Activated CD8-positive, alpha-beta T cell treated with anti-CD3 and anti-CD28 coated beads for 36 hours (primary cell): ENCODE data around the gene ENPP6. TPM values are rescaled to one million over a fixed set of nuclear protein-coding genes. Genes with fewer than 3 reads are reported as not detected.

Experiments
- ATAC-seq: fragments of 200-7000 bp; cut with Tn5 transposase; one replicate; pipeline ENCODE4 v1.10.0; 2021; ENCODE audit warnings: mild to moderate bottlenecking, moderate library complexity
- CTCF ChIA-PET: fragments of 350-600 bp; sonication (Branson Sonifier 250); formaldehyde crosslinking; loops from one replicate; lab custom pipeline; 2021; ENCODE audit warnings: antibody characterized with exemption; lab: Charles Lee
- POLR2A ChIA-PET: fragments of 350-600 bp; sonication (Branson Sonifier 250); formaldehyde crosslinking; loops from one replicate; lab custom pipeline; 2021; ENCODE audit warnings: antibody characterized with exemption; lab: Charles Lee
- DNase-seq: peaks from one replicate; pipeline ENCODE4 v3.0.0-alpha.2; 2020
- H3K27ac Mint-ChIP-seq: one replicate; pipeline ENCODE4 v1.8.0; 2021; ENCODE audit warnings: mild to moderate bottlenecking, mixed read lengths
- H3K27me3 Mint-ChIP-seq: one replicate; pipeline ENCODE4 v1.8.0; 2021; ENCODE audit warnings: mixed read lengths
- H3K36me3 Mint-ChIP-seq: one replicate; pipeline ENCODE4 v1.8.0; 2021; ENCODE audit warnings: low read depth, mixed read lengths
- H3K4me1 Mint-ChIP-seq: one replicate; pipeline ENCODE4 v1.8.0; 2021; ENCODE audit warnings: low read depth, mixed read lengths
- H3K4me3 Mint-ChIP-seq: one replicate; pipeline ENCODE4 v1.8.0; 2021; ENCODE audit warnings: mild to moderate bottlenecking, moderate library complexity, mixed read lengths
- H3K9me3 Mint-ChIP-seq: one replicate; pipeline ENCODE4 v1.8.0; 2021; ENCODE audit warnings: mixed read lengths
- CTCF ChIP-seq: fragments of 200-600 bp; IDR thresholded peaks from one replicate; pipeline ENCODE4 v1.8.0; 2022; ENCODE audit warnings: antibody characterized with exemption, mild to moderate bottlenecking
- intact Hi-C: fragments of 100-400 bp; cut with micrococcal nuclease; formaldehyde crosslinking; loops from one replicate; pipeline ENCODE4 v1.10.0; 2022
- total RNA-seq, 2 experiments: library from RNA; stranded (reverse); gene quantifications; one replicate each; pipeline ENCODE4 v1.2.3, GENCODE V29; 2021

Gene ENPP6
- total RNA-seq, 2 experiments from 2014 or later, result 0.27 to 0.40 TPM

DNA sequence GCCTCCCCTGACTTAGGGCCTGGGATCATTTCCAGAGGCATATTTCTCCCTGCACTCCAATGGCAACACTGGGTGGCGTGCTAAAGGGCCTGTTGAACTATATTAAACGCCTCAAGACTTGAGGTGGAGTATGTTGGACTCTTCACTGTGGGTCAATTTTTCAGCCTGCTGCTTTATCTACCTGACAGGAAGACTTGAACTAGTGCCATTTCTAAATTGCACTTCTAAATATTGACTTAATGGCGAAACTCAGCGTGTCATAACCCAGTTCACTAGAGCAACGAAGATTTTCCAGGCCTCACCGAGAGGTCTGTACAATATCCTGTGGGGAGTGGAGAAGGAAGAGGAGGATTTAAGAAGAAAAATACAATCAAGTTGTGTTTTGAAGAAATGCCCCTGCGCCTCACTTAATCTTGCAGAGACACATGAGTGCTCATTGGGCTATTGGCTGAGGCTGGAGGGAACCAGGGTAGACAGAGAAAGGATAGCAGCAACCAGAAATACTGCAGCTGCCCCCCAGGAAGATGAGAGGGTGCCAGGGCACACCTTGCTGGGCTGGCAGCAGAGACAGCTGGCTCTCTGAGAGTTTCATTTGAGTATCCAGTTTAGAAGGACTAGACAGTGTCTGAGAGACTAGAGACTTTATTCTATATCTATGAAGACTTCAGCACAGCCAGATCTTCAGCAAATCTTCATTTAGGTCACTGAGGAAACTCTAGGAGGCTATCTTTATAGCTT, 67.4 kb downstream of the ENPP6 start:
- no peak overlapping the region for H3K27ac Mint-ChIP-seq
- POLR2A ChIA-PET, result no interaction called here
- intact Hi-C loops, result no loop called here

GRCh38 chr4:184148738-184149637, 68.7 kb downstream of the ENPP6 start:
- Mint-ChIP-seq H3K4me3 (no peak overlapping the region), H3K27ac (no peak overlapping the region), H3K27me3 (peaks cover 5% of the 10 kb centered on the region), H3K36me3 (no peaks in the 10 kb centered on the region), H3K9me3 (no peaks in the 10 kb centered on the region), H3K4me1 (no peaks in the 10 kb centered on the region)
- no peak for ATAC-seq
- no peak for TF ChIP-seq CTCF
- no peak for DNase-seq
- intact Hi-C loops, result no loop called here
- POLR2A ChIA-PET, result interaction anchor here (1.0 kb wide), 1 partner anchor 88 kb away, joined by 4 read pairs; no protein-coding TSS in a partner anchor
- CTCF ChIA-PET, result no interaction called here

More for the DNA sequence above, 67.4 kb downstream of the ENPP6 start:
- DNase-seq (no peak), ATAC-seq (no peak)
- Mint-ChIP-seq H3K36me3 (no peaks in the 10 kb centered on the region), H3K4me1 (no peaks in the 10 kb centered on the region), H3K9me3 (no peaks in the 10 kb centered on the region), H3K27me3 (peaks cover 5% of the 10 kb centered on the region), H3K4me3 (no peak overlapping the region)
- no peak for TF ChIP-seq CTCF
- CTCF ChIA-PET, result no interaction called here

DNA sequence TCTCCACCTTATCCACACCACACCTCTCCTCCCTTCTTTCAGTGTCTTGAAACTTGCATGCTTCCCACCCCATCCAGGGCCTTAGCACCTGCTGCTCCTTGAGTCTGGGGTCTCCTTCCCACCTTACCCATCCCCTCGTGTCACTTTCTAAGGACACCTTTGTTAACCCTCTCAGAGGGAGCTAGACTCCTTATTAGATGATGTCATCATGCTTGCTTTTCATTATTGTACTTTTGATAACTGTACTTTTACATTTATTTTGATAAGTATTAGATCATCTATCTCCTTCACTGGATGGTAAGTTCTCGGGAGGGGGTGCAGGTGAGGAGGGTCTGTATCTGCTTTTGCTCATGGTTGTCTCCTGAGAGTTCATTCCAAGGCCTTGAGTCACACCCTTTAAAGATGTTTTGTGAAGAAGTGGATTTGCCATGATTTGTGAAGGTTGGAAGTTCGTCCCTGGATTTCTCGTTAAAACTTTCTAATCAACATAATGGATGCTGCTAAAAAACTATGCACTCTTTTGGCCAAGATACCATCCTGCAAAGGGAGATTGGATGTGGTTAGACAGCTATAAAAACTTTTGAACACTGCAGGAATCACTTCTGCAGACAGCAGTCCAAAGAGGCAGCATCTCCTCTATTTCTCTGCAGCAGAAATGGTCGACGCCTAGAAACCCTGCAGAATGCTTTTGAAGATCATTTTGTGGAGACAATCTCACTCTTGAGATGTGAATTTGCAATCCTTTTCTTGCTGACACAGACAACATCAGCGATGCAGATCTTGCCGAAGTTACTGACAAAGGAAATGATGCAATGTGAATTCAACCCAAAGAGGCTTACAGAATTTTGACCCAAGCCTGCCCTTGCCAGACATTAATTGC, 69.6 kb downstream of the ENPP6 start:
- DNase-seq (no peak), ATAC-seq (no peak)
- Mint-ChIP-seq H3K27ac (no peak overlapping the region), H3K4me3 (no peak overlapping the region), H3K27me3 (peaks cover 5% of the 10 kb centered on the region), H3K4me1 (no peaks in the 10 kb centered on the region), H3K9me3 (no peaks in the 10 kb centered on the region), H3K36me3 (no peaks in the 10 kb centered on the region)
- ChIA-PET POLR2A (interaction anchor here (1.0 kb wide), 1 partner anchor 88 kb away, joined by 4 read pairs; no protein-coding TSS in a partner anchor), CTCF (no interaction called here)
- intact Hi-C loops, result no loop called here
- TF ChIP-seq CTCF, result no peak

DNA sequence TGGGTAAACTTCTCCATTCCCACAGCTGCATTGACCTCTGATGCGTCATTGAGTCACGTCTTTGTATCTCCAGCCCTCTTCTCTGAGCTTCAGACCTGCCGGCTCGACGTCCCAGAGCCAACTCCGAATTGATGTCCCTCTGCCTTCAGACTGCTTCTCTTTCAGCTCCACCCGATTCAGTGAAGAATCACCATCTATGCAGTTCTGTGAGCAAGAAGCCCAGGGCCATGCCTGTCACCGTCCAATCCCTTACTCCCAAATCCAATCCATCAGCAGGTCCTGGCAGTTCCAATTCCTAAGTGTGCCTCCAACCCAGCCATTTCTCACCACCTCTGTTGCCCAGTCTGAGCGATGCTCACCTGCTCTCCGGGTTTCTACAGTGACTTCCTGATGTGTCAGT, 70.7 kb downstream of the ENPP6 start:
- POLR2A ChIA-PET, result no interaction called here
- intact Hi-C loops, result no loop called here
- no peaks in the 10 kb centered on the region for H3K9me3 Mint-ChIP-seq
- ATAC-seq (no peak), DNase-seq (no peak)
- CTCF ChIA-PET, result no interaction called here
- H3K4me1 Mint-ChIP-seq, result no peaks in the 10 kb centered on the region
- peaks cover 3% of the 10 kb centered on the region for H3K27me3 Mint-ChIP-seq
- no peaks in the 10 kb centered on the region for H3K36me3 Mint-ChIP-seq
- no peak overlapping the region for H3K4me3 Mint-ChIP-seq
- no peak overlapping the region for H3K27ac Mint-ChIP-seq
- TF ChIP-seq CTCF, result no peak
